ENCODE results near the gene SMARCA2. TPM values are rescaled to one million over a fixed set of nuclear protein-coding genes. Genes with fewer than 3 reads are reported as not detected.

Gene SMARCA2
- total and polyA plus RNA-seq, 9 of the 15 experiments (the other 6 are each of a cell fraction or from before 2014, with no cell fraction given) = 8.0 to 34.8 (median 25.5) TPM

- TF ChIP-seq FOXA1 (IDR thresholded peaks at IDR 0.05; ENCODE audit: borderline replicate concordance) = no peak
- no peak for TF ChIP-seq HES1 (IDR thresholded peaks at IDR 0.05; ENCODE audit: low read depth)
- no peak for TF ChIP-seq ZBTB34 (CRISPR knock-in tag; IDR thresholded peaks at IDR 0.05)
- no peak for TF ChIP-seq POLR2B (IDR thresholded peaks at IDR 0.05; ENCODE audit: low read depth, partially characterized antibody)
These were observed 33.1 kb upstream of the SMARCA2 start (continued) for GRCh38 chr9:1982074-1982473.

- no peak overlapping the region for H2AFZ ChIP-seq (ENCODE audit: low read depth, low read length)
- H3K4me3 ChIP-seq = no peak overlapping the region
- no peak overlapping the region for H3K4me2 ChIP-seq (ENCODE audit: insufficient read depth, low read length)
- DNase-seq (ENCODE audit: extremely low read depth in 1 of 4, low spot score in 3 of 4) (no peak), ATAC-seq (no peak), FAIRE-seq (no peak)
- H3K4me1 ChIP-seq (replicated peaks in 1 of 2; ENCODE audit: control insufficient read depth in 2 of 2, insufficient read depth in 2 of 2, low read length in 2 of 2) = no peaks in the 10 kb centered on the region
- no peaks in the 10 kb centered on the region for H4K20me1 ChIP-seq (replicated peaks; ENCODE audit: control insufficient read depth, insufficient read depth, low read length)
- H3K36me3 ChIP-seq (ENCODE audit: control insufficient read depth, insufficient read depth, low read length) = no peaks in the 10 kb centered on the region
- POLR2A ChIA-PET = no interaction called here
- CTCF ChIA-PET (ENCODE audit: low intra/inter-chr PET ratio) = no interaction called here
- H3K27me3 ChIP-seq (ENCODE audit: control insufficient read depth in 2 of 2, insufficient read depth in 2 of 2, low read length in 2 of 2) = no peaks in the 10 kb centered on the region; a peak in 1 of 5 replicates
- H3K9me1 ChIP-seq (ENCODE audit: control insufficient read depth, insufficient read depth, low read length) = no peaks in the 10 kb centered on the region
- in situ Hi-C loops (cut with MboI) (no loop called here), intact Hi-C loops (cut with micrococcal nuclease) (no loop called here)
- H3K27ac ChIP-seq (ENCODE audit: extremely low read depth, low read depth, low read length) = no peak overlapping the region
- H3K9me3 ChIP-seq (replicated peaks; ENCODE audit: control insufficient read depth, insufficient read depth, low read depth, low read length) = no peaks in the 10 kb centered on the region
- no peaks in the 10 kb centered on the region for H3K79me2 ChIP-seq (ENCODE audit: control insufficient read depth, insufficient read depth, low read length)
- BruUV-seq (replicated peaks) = no TSS peak
- H3K9ac ChIP-seq (ENCODE audit: insufficient read depth in 1 of 2, low read depth in 2 of 2, low read length in 2 of 2) = no peak overlapping the region
- TF ChIP-seq HDAC8 (tag; IDR thresholded peaks at IDR 0.05) = no peak
- no peak for TF ChIP-seq THRB (CRISPR knock-in tag; conservative IDR thresholded peaks at IDR 0.05)
- no peak for TF ChIP-seq ZKSCAN8 (CRISPR knock-in tag; IDR thresholded peaks at IDR 0.05)
- TF ChIP-seq RBFOX2 (IDR thresholded peaks at IDR 0.05; ENCODE audit: low read depth, low read length) = no peak
- no peak for TF ChIP-seq ZNF584 (CRISPR knock-in tag; IDR thresholded peaks at IDR 0.05; ENCODE audit: low read depth)
- TF ChIP-seq KDM2B (CRISPR knock-in tag; IDR thresholded peaks at IDR 0.05) = no peak
- TF ChIP-seq ZBTB34 (CRISPR knock-in tag; IDR thresholded peaks at IDR 0.05) = no peak
- no peak for TF ChIP-seq TBL1XR1 (IDR thresholded peaks at IDR 0.05; ENCODE audit: low read length in 2 of 2)
- no peak for TF ChIP-seq HMG20B (CRISPR knock-in tag; IDR thresholded peaks at IDR 0.05)
- no peak for TF ChIP-seq HNRNPH1 (optimal IDR thresholded peaks at IDR 0.05; ENCODE audit: low read depth, low read length)
- TF ChIP-seq NCOR1 (IDR thresholded peaks at IDR 0.05) = no peak
- no peak for TF ChIP-seq CREB3L1 (IDR thresholded peaks at IDR 0.05; ENCODE audit: borderline replicate concordance, low read depth)
- no peak for TF ChIP-seq GABPB1 (CRISPR knock-in tag; IDR thresholded peaks at IDR 0.05)
These were observed 28.8 kb upstream of the SMARCA2 start for GRCh38 chr9:1986341-1986740.

Measured in K562 (cell line).